Measurements from ENCODE around the gene PGM1. TPM values are rescaled to one million over a fixed set of nuclear protein-coding genes. Genes with fewer than 3 reads are reported as not detected.

Gene PGM1
- total and polyA plus RNA-seq, 7 experiments from 2014 or later, result 11.9 to 57.2 (median 16.8) TPM

- Mint-ChIP-seq H3K36me3 (peaks cover 0 to 1% (median 0%) of the 10 kb centered on the region in 5 donors), H3K27ac (no peak overlapping the region), H3K9me3 (no peaks in the 10 kb centered on the region), H3K4me1 (peaks cover 0 to 8% (median 6%) of the 10 kb centered on the region in 7 donors), H3K27me3 (peaks cover 0 to 18% (median under 1%) of the 10 kb centered on the region in 5 donors), H3K4me3 (no peak overlapping the region)
- ChIA-PET POLR2A (interaction anchor here (0.7 to 0.8 kb wide), 2 partner anchors 41 to 449 kb away, joined by 5 read pairs; no protein-coding TSS in a partner anchor), CTCF (interaction anchor here (0.6 to 2.8 kb wide), 15 partner anchors 9 to 1178 kb away, joined by 3 to 21 read pairs (median 6); no protein-coding TSS in a partner anchor)
- Histone ChIP-seq H3K4me1 (ENCODE audit: control insufficient read depth in 2 of 2, insufficient read depth in 2 of 2, low read length in 2 of 2) (no peaks in the 10 kb centered on the region), H3K27ac (ENCODE audit: low read depth, low read length) (no peak overlapping the region), H3K27me3 (ENCODE audit: control insufficient read depth in 2 of 2, insufficient read depth in 2 of 2, low read length in 2 of 2) (no peaks in the 10 kb centered on the region), H3K4me3 (ENCODE audit: low read length) (no peak overlapping the region), H3K9me3 (ENCODE audit: control insufficient read depth in 2 of 3, low read length in 3 of 3) (no peaks in the 10 kb centered on the region), H3K36me3 (ENCODE audit: control insufficient read depth in 2 of 3, insufficient read depth in 3 of 3, low read length in 3 of 3) (no peaks in the 10 kb centered on the region)
- intact Hi-C loops (cut with micrococcal nuclease), result loop anchor here (1.0 kb wide), 5 partner anchors 41 to 551 kb away; no protein-coding TSS in a partner anchor
- DNase-seq (peak in 7 of 9 donors; percentile 4 to 47 (median 41)), ATAC-seq (peak; percentile 49)
Measured at GRCh38 chr1:63691701-63692425, 98.7 kb downstream of the PGM1 start.

GRCh38 chr1:63693944-63694571, 100.8 kb downstream of the PGM1 start:
- Mint-ChIP-seq H3K27me3 (peaks cover 0 to 14% (median 0%) of the 10 kb centered on the region in 5 donors), H3K9me3 (no peaks in the 10 kb centered on the region), H3K27ac (no peak overlapping the region), H3K36me3 (no peaks in the 10 kb centered on the region), H3K4me1 (peaks cover 0 to 8% (median 6%) of the 10 kb centered on the region in 7 donors), H3K4me3 (no peak overlapping the region)
- no peaks in the 10 kb centered on the region for H3K27me3 ChIP-seq (ENCODE audit: control insufficient read depth in 2 of 2, insufficient read depth in 2 of 2, low read length in 2 of 2)
- DNase-seq, result no peak
- ATAC-seq, result peak; percentile 24
- ChIA-PET CTCF (no interaction called here), POLR2A (no interaction called here)
- H3K4me1 ChIP-seq (ENCODE audit: control insufficient read depth in 2 of 2, insufficient read depth in 2 of 2, low read length in 2 of 2), result no peaks in the 10 kb centered on the region
- intact Hi-C loops (cut with micrococcal nuclease), result no loop called here
- no peaks in the 10 kb centered on the region for H3K9me3 ChIP-seq (ENCODE audit: control insufficient read depth in 2 of 3, low read length in 3 of 3)
- no peak overlapping the region for H3K4me3 ChIP-seq (ENCODE audit: low read length)
- no peaks in the 10 kb centered on the region for H3K36me3 ChIP-seq (ENCODE audit: control insufficient read depth in 2 of 3, insufficient read depth in 3 of 3, low read length in 3 of 3)
- no peak overlapping the region for H3K27ac ChIP-seq (ENCODE audit: low read depth, low read length)

- no peaks in the 10 kb centered on the region for H3K27me3 ChIP-seq (ENCODE audit: control insufficient read depth in 2 of 2, insufficient read depth in 2 of 2, low read length in 2 of 2)
- H3K9me3 ChIP-seq (ENCODE audit: control insufficient read depth in 2 of 3, low read length in 3 of 3), result no peaks in the 10 kb centered on the region
- Mint-ChIP-seq H3K4me1 (peaks cover 0 to 10% (median 0%) of the 10 kb centered on the region in 7 donors), H3K36me3 (no peaks in the 10 kb centered on the region), H3K27me3 (peaks cover 0 to 6% (median 0%) of the 10 kb centered on the region in 5 donors), H3K9me3 (no peaks in the 10 kb centered on the region), H3K4me3 (no peak overlapping the region), H3K27ac (no peak overlapping the region)
- POLR2A ChIA-PET, result no interaction called here
- H3K4me3 ChIP-seq (ENCODE audit: low read length), result no peak overlapping the region
- H3K27ac ChIP-seq (ENCODE audit: low read depth, low read length), result no peak overlapping the region
- ATAC-seq (no peak), DNase-seq (no peak)
- H3K4me1 ChIP-seq (ENCODE audit: control insufficient read depth in 2 of 2, insufficient read depth in 2 of 2, low read length in 2 of 2), result no peaks in the 10 kb centered on the region
- intact Hi-C loops (cut with micrococcal nuclease), result no loop called here
- CTCF ChIA-PET, result no interaction called here
- H3K36me3 ChIP-seq (ENCODE audit: control insufficient read depth in 2 of 3, insufficient read depth in 3 of 3, low read length in 3 of 3), result no peaks in the 10 kb centered on the region
Measured at GRCh38 chr1:63698001-63698838, 105.0 kb downstream of the PGM1 start.

- peaks cover 0 to 16% (median 7%) of the 10 kb centered on the region in 5 donors for H3K27me3 Mint-ChIP-seq
- H3K36me3 Mint-ChIP-seq, result no peaks in the 10 kb centered on the region
- CTCF ChIA-PET, result interaction anchor here (0.5 kb wide), 1 partner anchor 9 kb away, joined by 4 read pairs; no protein-coding TSS in a partner anchor
- Histone ChIP-seq H3K4me1 (ENCODE audit: control insufficient read depth in 2 of 2, insufficient read depth in 2 of 2, low read length in 2 of 2) (no peaks in the 10 kb centered on the region), H3K36me3 (ENCODE audit: control insufficient read depth in 2 of 3, insufficient read depth in 3 of 3, low read length in 3 of 3) (no peaks in the 10 kb centered on the region), H3K4me3 (ENCODE audit: low read length) (no peak overlapping the region), H3K27ac (ENCODE audit: low read depth, low read length) (no peak overlapping the region), H3K27me3 (ENCODE audit: control insufficient read depth in 2 of 2, insufficient read depth in 2 of 2, low read length in 2 of 2) (no peaks in the 10 kb centered on the region), H3K9me3 (ENCODE audit: control insufficient read depth in 2 of 3, low read length in 3 of 3) (no peaks in the 10 kb centered on the region)
- H3K4me3 Mint-ChIP-seq, result no peak overlapping the region
- DNase-seq (no peak), ATAC-seq (no peak)
- intact Hi-C loops (cut with micrococcal nuclease), result no loop called here
- POLR2A ChIA-PET, result no interaction called here
- H3K27ac Mint-ChIP-seq, result peak overlapping the region in 1 of 9 donors; percentile 28
- H3K9me3 Mint-ChIP-seq, result no peaks in the 10 kb centered on the region
- peaks cover 0 to 10% (median 2%) of the 10 kb centered on the region in 7 donors for H3K4me1 Mint-ChIP-seq
Measured at GRCh38 chr1:63701187-63701586, 108.0 kb downstream of the PGM1 start.

GRCh38 chr1:63703701-63704107, 110.5 kb downstream of the PGM1 start:
- H3K4me3 Mint-ChIP-seq, result no peak overlapping the region
- Histone ChIP-seq H3K36me3 (ENCODE audit: control insufficient read depth in 2 of 3, insufficient read depth in 3 of 3, low read length in 3 of 3) (no peaks in the 10 kb centered on the region), H3K4me1 (ENCODE audit: control insufficient read depth in 2 of 2, insufficient read depth in 2 of 2, low read length in 2 of 2) (no peaks in the 10 kb centered on the region), H3K4me3 (ENCODE audit: low read length) (no peak overlapping the region), H3K27me3 (ENCODE audit: control insufficient read depth in 2 of 2, insufficient read depth in 2 of 2, low read length in 2 of 2) (no peaks in the 10 kb centered on the region), H3K9me3 (ENCODE audit: control insufficient read depth in 2 of 3, low read length in 3 of 3) (no peaks in the 10 kb centered on the region), H3K27ac (ENCODE audit: low read depth, low read length) (no peak overlapping the region)
- DNase-seq, result no peak
- H3K4me1 Mint-ChIP-seq, result peaks cover 0 to 10% (median 2%) of the 10 kb centered on the region in 7 donors
- H3K27me3 Mint-ChIP-seq, result peaks cover 8 to 27% (median 19%) of the 10 kb centered on the region in 5 donors
- intact Hi-C loops (cut with micrococcal nuclease), result no loop called here
- CTCF ChIA-PET, result no interaction called here
- no peak overlapping the region for H3K27ac Mint-ChIP-seq
- no peaks in the 10 kb centered on the region for H3K36me3 Mint-ChIP-seq
- POLR2A ChIA-PET, result no interaction called here
- no peaks in the 10 kb centered on the region for H3K9me3 Mint-ChIP-seq
- ATAC-seq, result no peak

GRCh38 chr1:63704443-63704842, 111.2 kb downstream of the PGM1 start:
- ChIA-PET CTCF (interaction anchor here (0.6 kb wide), 1 partner anchor 53 kb away, joined by 6 read pairs; no protein-coding TSS in a partner anchor), POLR2A (no interaction called here)
- H3K36me3 ChIP-seq (ENCODE audit: control insufficient read depth in 2 of 3, insufficient read depth in 3 of 3, low read length in 3 of 3), result no peaks in the 10 kb centered on the region
- peaks cover 8 to 33% (median 25%) of the 10 kb centered on the region in 5 donors for H3K27me3 Mint-ChIP-seq
- H3K27ac Mint-ChIP-seq, result no peak overlapping the region
- intact Hi-C loops (cut with micrococcal nuclease), result no loop called here
- H3K9me3 Mint-ChIP-seq, result no peaks in the 10 kb centered on the region
- no peaks in the 10 kb centered on the region for H3K27me3 ChIP-seq (ENCODE audit: control insufficient read depth in 2 of 2, insufficient read depth in 2 of 2, low read length in 2 of 2)
- DNase-seq (no peak), ATAC-seq (no peak)
- H3K4me1 Mint-ChIP-seq, result peaks cover 0 to 10% (median 2%) of the 10 kb centered on the region in 7 donors
- H3K9me3 ChIP-seq (ENCODE audit: control insufficient read depth in 2 of 3, low read length in 3 of 3), result no peaks in the 10 kb centered on the region
- H3K4me3 Mint-ChIP-seq, result no peak overlapping the region
- H3K4me1 ChIP-seq (ENCODE audit: control insufficient read depth in 2 of 2, insufficient read depth in 2 of 2, low read length in 2 of 2), result no peaks in the 10 kb centered on the region
- no peaks in the 10 kb centered on the region for H3K36me3 Mint-ChIP-seq
- no peak overlapping the region for H3K4me3 ChIP-seq (ENCODE audit: low read length)
- no peak overlapping the region for H3K27ac ChIP-seq (ENCODE audit: low read depth, low read length)

Measured in naive thymus-derived CD4-positive, alpha-beta T cell (primary cell).